Astrocyte (in vitro differentiated cells and primary cell): Measurements from ENCODE around the gene CCDC6. TPM values are rescaled to one million over a fixed set of nuclear protein-coding genes. Genes with fewer than 3 reads are reported as not detected.

Experiments used
- DNase-seq: peaks from one replicate; pipeline ENCODE4 v3.0.0-alpha.2; 2010; ENCODE audit warnings: low read depth
- FAIRE-seq: peaks from 2 replicates; lab custom pipeline; 2011; peaks lifted over from hg19 to GRCh38; lab: Jason Lieb, UNC
- H2AFZ ChIP-seq: 2 replicates; pipeline ENCODE4 v1.6.0; 2012; ENCODE audit warnings: low read depth, low read length, inconsistent platforms
- H3K27ac ChIP-seq: 2 replicates; pipeline ENCODE4 v1.5.1; 2011; ENCODE audit warnings: low read depth, low read length, inconsistent platforms
- H3K27me3 ChIP-seq: 2 replicates; pipeline ENCODE4 v1.6.0; 2011; ENCODE audit warnings: low read length, inconsistent platforms; ENCODE audit not compliant: insufficient read depth
- H3K36me3 ChIP-seq: 2 replicates; pipeline ENCODE4 v1.5.1; 2011; ENCODE audit warnings: low read length, inconsistent platforms; ENCODE audit not compliant: insufficient read depth
- H3K4me1 ChIP-seq: 2 replicates; pipeline ENCODE4 v1.5.1; 2011; ENCODE audit warnings: low read length, inconsistent platforms; ENCODE audit not compliant: insufficient read depth
- H3K4me2 ChIP-seq: 2 replicates; pipeline ENCODE4 v1.6.0; 2012; ENCODE audit warnings: low read length, inconsistent platforms
- H3K4me3 ChIP-seq: 2 replicates; pipeline ENCODE4 v1.5.1; 2011; ENCODE audit warnings: low read depth, mild to moderate bottlenecking, low read length, inconsistent platforms; ENCODE audit not compliant: insufficient read depth
- H3K79me2 ChIP-seq: 2 replicates; pipeline ENCODE4 v1.6.0; 2012; ENCODE audit warnings: mild to moderate bottlenecking, low read length, inconsistent platforms; ENCODE audit not compliant: insufficient read depth
- H3K9ac ChIP-seq: 2 replicates; pipeline ENCODE4 v1.6.0; 2012; ENCODE audit warnings: mild to moderate bottlenecking, low read length, inconsistent platforms
- H3K9me3 ChIP-seq: 2 replicates; pipeline ENCODE4 v1.5.1; 2012; ENCODE audit warnings: low read depth, mild to moderate bottlenecking, low read length, inconsistent platforms; ENCODE audit not compliant: insufficient read depth
- H4K20me1 ChIP-seq: 2 replicates; pipeline ENCODE4 v1.6.0; 2012; ENCODE audit warnings: low read length, inconsistent platforms; ENCODE audit not compliant: insufficient read depth
- H3K27ac Mint-ChIP-seq: one replicate; pipeline ENCODE4 v1.8.0; 2021; ENCODE audit warnings: mild to moderate bottlenecking, mixed read lengths; ENCODE audit not compliant: unreplicated experiment
- H3K27me3 Mint-ChIP-seq: one replicate; pipeline ENCODE4 v1.8.0; 2021; ENCODE audit warnings: low read depth, mixed read lengths; ENCODE audit not compliant: unreplicated experiment
- H3K36me3 Mint-ChIP-seq: one replicate; pipeline ENCODE4 v1.8.0; 2021; ENCODE audit warnings: low read depth, mixed read lengths; ENCODE audit not compliant: unreplicated experiment
- H3K4me1 Mint-ChIP-seq: one replicate; pipeline ENCODE4 v1.8.0; 2021; ENCODE audit warnings: low read depth, mixed read lengths; ENCODE audit not compliant: unreplicated experiment
- H3K4me3 Mint-ChIP-seq: one replicate; pipeline ENCODE4 v1.8.0; 2021; ENCODE audit warnings: mild to moderate bottlenecking, moderate library complexity, mixed read lengths; ENCODE audit not compliant: unreplicated experiment
- H3K9me3 Mint-ChIP-seq: one replicate; pipeline ENCODE4 v1.8.0; 2021; ENCODE audit warnings: mild to moderate bottlenecking, mixed read lengths; ENCODE audit not compliant: unreplicated experiment
- CTCF ChIP-seq: IDR thresholded peaks from 2 replicates; pipeline ENCODE4 v1.5.1; 2011; ENCODE audit warnings: low read depth, mild to moderate bottlenecking, inconsistent platforms, low read length, moderate library complexity; ENCODE audit not compliant: insufficient read depth
- EZH2 ChIP-seq: IDR thresholded peaks from 2 replicates; pipeline ENCODE4 v1.6.1; 2012; ENCODE audit warnings: mild to moderate bottlenecking, low read length, inconsistent platforms; ENCODE audit not compliant: insufficient read depth
- total RNA-seq: library from RNA; stranded (reverse); gene quantifications from 2 replicates; pipeline ENCODE4 v1.2.1, GENCODE V29; 2021

CCDC6 gene
- total RNA-seq, 1 donor from 2014 or later = 69.4 TPM

GRCh38 chr10:59830601-59831259 lies 75.6 kb downstream of the CCDC6 start:
- Histone ChIP-seq H4K20me1 (peaks cover 52% of the 10 kb centered on the region), H2AFZ (no peak overlapping the region), H3K4me1 (no peaks in the 10 kb centered on the region), H3K4me3 (no peak overlapping the region), H3K4me2 (no peak overlapping the region), H3K27me3 (no peaks in the 10 kb centered on the region), H3K9ac (no peak overlapping the region), H3K79me2 (peaks cover 17% of the 10 kb centered on the region), H3K27ac (no peak overlapping the region), H3K9me3 (no peaks in the 10 kb centered on the region), H3K36me3 (peaks cover 12% of the 10 kb centered on the region)
- Mint-ChIP-seq H3K27me3 (no peaks in the 10 kb centered on the region), H3K36me3 (peaks cover 4% of the 10 kb centered on the region), H3K27ac (no peak overlapping the region), H3K9me3 (no peaks in the 10 kb centered on the region), H3K4me3 (no peak overlapping the region), H3K4me1 (no peaks in the 10 kb centered on the region)
- TF ChIP-seq EZH2 = no peak
- TF ChIP-seq CTCF = peak; percentile 81
- DNase-seq (peak; percentile 34), FAIRE-seq (no peak)

GRCh38 chr10:59829601-59830000 lies 76.8 kb downstream of the CCDC6 start:
- no peak for DNase-seq
- H3K9me3 ChIP-seq = no peaks in the 10 kb centered on the region
- H3K36me3 Mint-ChIP-seq = peaks cover 4% of the 10 kb centered on the region
- H3K9me3 Mint-ChIP-seq = no peaks in the 10 kb centered on the region
- no peak overlapping the region for H3K4me3 ChIP-seq
- H3K79me2 ChIP-seq = peaks cover 22% of the 10 kb centered on the region
- H3K9ac ChIP-seq = no peak overlapping the region
- H3K27ac ChIP-seq = no peak overlapping the region
- no peak for FAIRE-seq
- no peak overlapping the region for H2AFZ ChIP-seq
- TF ChIP-seq CTCF (no peak), EZH2 (no peak)
- no peak overlapping the region for H3K4me2 ChIP-seq
- no peaks in the 10 kb centered on the region for H3K27me3 ChIP-seq
- no peak overlapping the region for H3K4me3 Mint-ChIP-seq
- H3K27ac Mint-ChIP-seq = no peak overlapping the region
- H3K4me1 ChIP-seq = no peaks in the 10 kb centered on the region
- peaks cover 48% of the 10 kb centered on the region for H4K20me1 ChIP-seq
- H3K36me3 ChIP-seq = peaks cover 12% of the 10 kb centered on the region
- no peaks in the 10 kb centered on the region for H3K27me3 Mint-ChIP-seq
- no peaks in the 10 kb centered on the region for H3K4me1 Mint-ChIP-seq

- Mint-ChIP-seq H3K4me1 (no peaks in the 10 kb centered on the region), H3K36me3 (peaks cover 6% of the 10 kb centered on the region), H3K9me3 (no peaks in the 10 kb centered on the region), H3K4me3 (no peak overlapping the region), H3K27ac (no peak overlapping the region), H3K27me3 (no peaks in the 10 kb centered on the region)
- H3K27me3 ChIP-seq = no peaks in the 10 kb centered on the region
- TF ChIP-seq EZH2 = no peak
- no peak for TF ChIP-seq CTCF
- H3K27ac ChIP-seq = no peak overlapping the region
- H3K4me2 ChIP-seq = no peak overlapping the region
- DNase-seq (no peak), FAIRE-seq (no peak)
- H3K9ac ChIP-seq = no peak overlapping the region
- no peaks in the 10 kb centered on the region for H3K9me3 ChIP-seq
- no peaks in the 10 kb centered on the region for H3K4me1 ChIP-seq
- peaks cover 45% of the 10 kb centered on the region for H4K20me1 ChIP-seq
- no peak overlapping the region for H2AFZ ChIP-seq
- peaks cover 23% of the 10 kb centered on the region for H3K79me2 ChIP-seq
- no peak overlapping the region for H3K4me3 ChIP-seq
- peaks cover 12% of the 10 kb centered on the region for H3K36me3 ChIP-seq
These were observed 77.3 kb downstream of the CCDC6 start for GRCh38 chr10:59829024-59829423.
